HEK293T (cell line): ENCODE measurements around the gene SGMS1.
"Not testable (repeated sequence)": the region's sequence is repeated elsewhere in the genome, so short reads cannot be mapped to it uniquely, and the experiment has no call there.

Source experiments
- CTCF ChIA-PET: fragments of 350-600 bp; formaldehyde crosslinking; extraction: SDS; loops from one replicate; lab custom pipeline; 2021; ENCODE audit warnings: antibody characterized with exemption, inconsistent platforms; lab: Yijun Ruan, JAX
- POLR2A ChIA-PET: fragments of 350-600 bp; formaldehyde crosslinking; extraction: SDS; loops from one replicate; lab custom pipeline; 2020; ENCODE audit warnings: antibody characterized with exemption, inconsistent platforms; lab: Yijun Ruan, JAX
- DNase-seq: peaks from one replicate; pipeline ENCODE4 v3.0.0; 2012; ENCODE audit warnings: mixed read lengths; ENCODE audit errors: extremely low spot score
- ARNT ChIP-seq: fragments of 450-650 bp; IDR thresholded peaks from 2 replicates; pipeline ENCODE4 v1.6.1; 2017; ENCODE audit warnings: mild to moderate bottlenecking
- BHLHE40 ChIP-seq: fragments of 450-650 bp; IDR thresholded peaks from 2 replicates; pipeline ENCODE4 v1.6.1; 2016; ENCODE audit warnings: mild to moderate bottlenecking, moderate library complexity, borderline replicate concordance
- CTBP1 ChIP-seq: fragments of 450-650 bp; IDR thresholded peaks from 2 replicates; pipeline ENCODE4 v1.6.1; 2016; ENCODE audit warnings: borderline replicate concordance
- ELF4 ChIP-seq: fragments of 450-650 bp; IDR thresholded peaks from 2 replicates; pipeline ENCODE4 v1.6.1; 2017; ENCODE audit warnings: antibody characterized with exemption
- FOXA1 ChIP-seq: fragments of 450-650 bp; IDR thresholded peaks from 2 replicates; pipeline ENCODE4 v1.6.1; 2016; ENCODE audit warnings: mild to moderate bottlenecking
- FOXK2 ChIP-seq: fragments of 450-650 bp; IDR thresholded peaks from 2 replicates; pipeline ENCODE4 v1.6.1; 2016; ENCODE audit warnings: mild to moderate bottlenecking
- FOXM1 ChIP-seq: fragments of 450-650 bp; IDR thresholded peaks from 2 replicates; pipeline ENCODE4 v1.6.1; 2017; ENCODE audit warnings: mild to moderate bottlenecking, borderline replicate concordance
- HDGF ChIP-seq: fragments of 450-650 bp; IDR thresholded peaks from 2 replicates; pipeline ENCODE4 v1.6.1; 2017; ENCODE audit warnings: antibody characterized with exemption, borderline replicate concordance
- L3MBTL2 ChIP-seq: fragments of 450-650 bp; conservative IDR thresholded peaks from 2 replicates; pipeline ENCODE4 v1.6.1; 2016; ENCODE audit warnings: mild to moderate bottlenecking
- LEF1 ChIP-seq: fragments of 450-650 bp; IDR thresholded peaks from 2 replicates; pipeline ENCODE4 v1.6.1; 2017; ENCODE audit warnings: mild to moderate bottlenecking, borderline replicate concordance
- NFRKB ChIP-seq: fragments of 450-650 bp; IDR thresholded peaks from 2 replicates; pipeline ENCODE4 v1.6.1; 2016; ENCODE audit warnings: mild to moderate bottlenecking, moderate library complexity
- PKNOX1 ChIP-seq: fragments of 450-650 bp; IDR thresholded peaks from 2 replicates; pipeline ENCODE4 v1.6.1; 2016
- SP1 ChIP-seq: fragments of 450-650 bp; IDR thresholded peaks from 2 replicates; pipeline ENCODE4 v1.6.1; 2017
- SUZ12 ChIP-seq: fragments of 450-650 bp; IDR thresholded peaks from 2 replicates; pipeline ENCODE4 v1.6.1; 2016; ENCODE audit warnings: mild to moderate bottlenecking
- TARDBP ChIP-seq: fragments of 450-650 bp; IDR thresholded peaks from 2 replicates; pipeline ENCODE4 v1.6.1; 2016
- ZNF384 ChIP-seq: fragments of 450-650 bp; IDR thresholded peaks from 2 replicates; pipeline ENCODE4 v1.6.1; 2016

Gene SGMS1

GRCh38 chr10:50375745-50376144, 248.0 kb downstream of the SGMS1 start:
- TF ChIP-seq FOXK2 (no peak), SP1 (no peak), ARNT (no peak), HDGF (no peak), CTBP1 (no peak), NFRKB (no peak)
- ChIA-PET CTCF (no interaction called here), POLR2A (no interaction called here)
- no peak for DNase-seq

DNA sequence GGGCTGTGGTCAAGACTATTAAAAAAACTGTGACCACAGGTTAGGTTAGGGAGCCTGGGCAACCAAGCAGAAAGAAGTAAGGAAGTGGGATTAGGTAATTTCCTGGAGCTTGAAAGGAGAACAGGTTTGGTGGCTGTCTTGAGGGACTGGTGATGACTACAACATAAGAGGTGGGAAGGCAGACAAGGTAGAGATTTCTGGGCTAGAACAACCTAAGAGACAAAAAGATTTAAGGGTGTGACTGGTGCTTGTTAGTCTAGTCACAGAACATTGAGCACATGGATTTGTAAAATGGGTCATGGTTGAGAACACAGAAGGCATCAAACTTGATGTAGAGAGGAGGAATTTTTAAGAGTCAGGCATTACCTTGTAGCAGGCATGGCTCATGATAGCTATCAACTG, 248.7 kb downstream of the SGMS1 start:
- ChIA-PET POLR2A (no interaction called here), CTCF (no interaction called here)
- DNase-seq: no peak
- TF ChIP-seq FOXK2 (no peak), ZNF384 (no peak), PKNOX1 (no peak), CTBP1 (no peak), TARDBP (no peak), SUZ12 (no peak), L3MBTL2 (no peak), HDGF (no peak), FOXM1 (no peak), FOXA1 (no peak), NFRKB (no peak), SP1 (no peak), ELF4 (no peak), ARNT (no peak), LEF1 (no peak), BHLHE40 (no peak)

DNA sequence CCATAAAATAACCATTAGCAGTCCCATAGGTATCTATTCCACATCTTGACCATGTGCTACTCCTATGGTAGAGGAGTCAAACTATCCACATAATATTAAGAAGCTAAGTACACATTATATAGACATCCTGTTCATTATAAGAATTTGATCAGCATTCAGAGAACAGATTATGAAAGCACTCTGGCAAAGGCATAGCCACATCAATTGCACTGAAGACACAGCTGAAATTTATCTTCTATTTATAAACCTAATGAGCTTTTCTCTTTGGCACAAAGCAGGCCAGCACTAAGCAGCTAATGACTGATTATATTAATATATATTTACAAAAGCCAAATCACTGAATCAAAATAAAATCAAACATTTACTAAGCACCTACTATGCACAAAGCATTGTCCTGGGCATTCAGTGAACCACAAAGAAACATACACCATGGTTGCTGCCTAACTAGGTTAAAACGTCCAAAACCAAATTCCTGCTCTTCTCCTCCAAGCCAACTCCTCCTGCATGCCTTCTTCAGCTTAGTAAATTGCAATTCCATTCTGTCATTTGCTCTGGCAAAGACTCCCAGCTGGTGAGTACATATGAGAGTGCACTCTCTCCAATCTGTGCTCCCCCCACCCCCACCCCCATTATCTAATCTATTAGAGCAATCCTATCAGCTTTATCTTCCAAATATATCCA, 249.8 kb downstream of the SGMS1 start:
- DNase-seq: no peak
- no peak for TF ChIP-seq ARNT
- no peak for TF ChIP-seq HDGF
- TF ChIP-seq L3MBTL2: no peak
- ChIA-PET CTCF (no interaction called here), POLR2A (no interaction called here)

GRCh38 chr10:50369931-50370330, 253.8 kb downstream of the SGMS1 start:
- POLR2A ChIA-PET: no interaction called here
- TF ChIP-seq CTBP1: no peak
- TF ChIP-seq LEF1: no peak
- no peak for TF ChIP-seq FOXM1
- TF ChIP-seq ZNF384: no peak
- TF ChIP-seq L3MBTL2: no peak
- no peak for TF ChIP-seq PKNOX1
- CTCF ChIA-PET: no interaction called here
- DNase-seq: no peak

DNA sequence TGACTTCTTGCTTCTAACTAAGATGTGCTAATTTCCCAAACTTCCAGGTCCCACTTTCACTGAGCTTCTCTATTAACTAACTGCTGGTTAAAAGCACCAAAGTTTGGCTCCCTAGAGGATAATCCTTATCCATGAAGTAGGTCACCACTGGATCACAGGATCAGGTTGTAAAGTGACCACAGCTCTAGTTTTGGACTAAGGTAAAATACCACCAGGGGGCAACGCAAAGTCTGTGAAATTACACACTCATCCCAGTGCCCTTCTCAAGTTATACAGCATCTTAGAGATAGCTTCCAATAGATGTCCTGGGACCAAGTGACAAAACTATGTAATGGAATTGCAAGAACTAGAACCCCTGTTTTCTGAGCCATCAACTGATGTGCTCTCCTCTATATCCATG, 256.0 kb downstream of the SGMS1 start:
- TF ChIP-seq L3MBTL2 (no peak), BHLHE40 (no peak), ELF4 (no peak), FOXK2 (no peak), LEF1 (no peak), FOXA1 (no peak), NFRKB (no peak), ARNT (no peak), HDGF (no peak), PKNOX1 (no peak)
- ChIA-PET CTCF (interaction anchor here (0.7 to 1.8 kb wide), 5 partner anchors 10 to 52 kb away, joined by 3 to 5 read pairs (median 3); no protein-coding TSS in a partner anchor), POLR2A (no interaction called here)
- DNase-seq: peak; percentile 36

DNA sequence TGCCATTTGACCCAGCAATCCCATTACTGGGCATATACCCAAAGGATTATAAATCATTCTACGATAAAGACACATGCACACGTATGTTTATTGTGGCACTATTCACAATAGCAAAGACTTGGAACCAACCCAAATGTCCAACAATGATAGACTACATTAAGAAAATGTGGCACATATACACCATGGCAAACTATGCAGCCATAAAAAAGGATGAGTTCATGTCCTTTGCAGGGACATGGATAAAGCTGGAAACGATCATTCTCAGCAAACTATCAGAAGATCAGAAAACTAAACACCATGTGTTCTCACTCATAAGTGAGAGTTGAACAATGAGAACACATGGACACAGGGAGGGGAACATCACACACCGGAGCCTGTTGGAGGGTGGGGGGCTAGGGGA, 257.3 kb downstream of the SGMS1 start:
- POLR2A ChIA-PET, CTCF ChIA-PET, DNase-seq: not testable (repeated sequence)

- POLR2A ChIA-PET, CTCF ChIA-PET: not testable (repeated sequence)
Measured at GRCh38 chr10:50364730-50365129, 259.0 kb downstream of the SGMS1 start.

More at GRCh38 chr10:50364730-50365129, 259.0 kb downstream of the SGMS1 start:
- DNase-seq: not testable (repeated sequence)
